Liver (tissue), 9 donors: ENCODE results near the gene SMG5. TPM values are rescaled to one million over a fixed set of nuclear protein-coding genes. Genes with fewer than 3 reads are reported as not detected.

Source experiments
- DNase-seq: peaks from one replicate; pipeline ENCODE4 v3.0.0-alpha.2; 2017; ENCODE audit warnings: low spot score
- H3K27ac ChIP-seq, 2 donors: one replicate each; pipeline ENCODE4 v1.7.0; 2013; ENCODE audit warnings: inconsistent platforms in 2 of 2, low read length in 2 of 2, control low read depth in 1 of 2, low read depth in 1 of 2, mild to moderate bottlenecking in 1 of 2
- H3K27me3 ChIP-seq, 4 donors: one replicate each; pipeline versions ENCODE4 v1.6.1 to v1.7.0; 2013; ENCODE audit warnings: low read length in 3 of 4, inconsistent platforms in 1 of 4, mild to moderate bottlenecking in 1 of 4, moderate library complexity in 1 of 4; ENCODE audit not compliant: control insufficient read depth in 4 of 4, insufficient read depth in 4 of 4
- H3K36me3 ChIP-seq, 4 donors: one replicate each; pipeline versions ENCODE4 v1.6.1 to v1.7.0; 2013; ENCODE audit warnings: low read length in 3 of 4, mild to moderate bottlenecking in 3 of 4, low read depth in 1 of 4, moderate library complexity in 1 of 4; ENCODE audit not compliant: control insufficient read depth in 4 of 4, insufficient read depth in 3 of 4
- H3K4me1 ChIP-seq, 4 donors: one replicate each; pipeline versions ENCODE4 v1.6.1 to v1.7.0; 2013; ENCODE audit warnings: low read length in 3 of 4, mild to moderate bottlenecking in 3 of 4, moderate library complexity in 1 of 4; ENCODE audit not compliant: control insufficient read depth in 4 of 4, insufficient read depth in 4 of 4
- H3K4me3 ChIP-seq, 3 donors: one replicate each; pipeline versions ENCODE4 v1.6.1 to v1.7.0; 2013; ENCODE audit warnings: low read length in 3 of 3, control low read depth in 1 of 3, low read depth in 1 of 3, mild to moderate bottlenecking in 1 of 3
- H3K9ac ChIP-seq, 2 donors: one replicate each; pipeline ENCODE4 v1.7.0; 2013; ENCODE audit warnings: low read length in 2 of 2, mild to moderate bottlenecking in 2 of 2, moderate library complexity in 2 of 2, control low read depth in 1 of 2, low read depth in 1 of 2
- H3K9me3 ChIP-seq, 4 donors: one replicate each; pipeline versions ENCODE4 v1.6.1 to v1.7.0; 2013; ENCODE audit warnings: low read length in 3 of 4; ENCODE audit not compliant: control insufficient read depth in 4 of 4
- EGR1 ChIP-seq, 2 donors: IDR thresholded peaks; 2 replicates each; pipeline ENCODE4 v1.6.1; 2016 to 2018; ENCODE audit warnings: antibody characterized with exemption in 2 of 2, low read depth in 2 of 2
- FOXA1 ChIP-seq: IDR thresholded peaks from 2 replicates; pipeline ENCODE4 v1.6.1; 2016; ENCODE audit warnings: antibody characterized with exemption
- FOXA2 ChIP-seq: IDR thresholded peaks from 2 replicates; pipeline ENCODE4 v1.6.1; 2016; ENCODE audit warnings: antibody characterized with exemption
- GABPA ChIP-seq, 2 donors: IDR thresholded peaks in 1 of 2; conservative IDR thresholded peaks in 1 of 2; 2 replicates each; pipeline ENCODE4 v1.6.1; 2016; ENCODE audit warnings: antibody characterized with exemption in 2 of 2, mild to moderate bottlenecking in 1 of 2, moderate library complexity in 1 of 2
- HNF4A ChIP-seq, 2 donors: conservative IDR thresholded peaks; 2 replicates each; pipeline ENCODE4 v1.6.1; 2016; ENCODE audit warnings: antibody characterized with exemption in 2 of 2, mild to moderate bottlenecking in 2 of 2
- HNF4G ChIP-seq: IDR thresholded peaks from 2 replicates; pipeline ENCODE4 v1.6.1; 2016; ENCODE audit warnings: antibody characterized with exemption
- JUND ChIP-seq, 2 donors: IDR thresholded peaks; 2 replicates each; pipeline ENCODE4 v1.6.1; 2016; ENCODE audit warnings: antibody characterized with exemption in 2 of 2
- MAX ChIP-seq: IDR thresholded peaks from 2 replicates; pipeline ENCODE4 v1.6.1; 2016; ENCODE audit warnings: antibody characterized with exemption
- NR2F2 ChIP-seq: IDR thresholded peaks from 2 replicates; pipeline ENCODE4 v1.6.1; 2016; ENCODE audit warnings: antibody characterized with exemption
- RAD21 ChIP-seq, 2 donors: IDR thresholded peaks; 2 replicates each; pipeline ENCODE4 v1.6.1; 2016; ENCODE audit warnings: antibody characterized with exemption in 2 of 2, mild to moderate bottlenecking in 2 of 2
- RXRA ChIP-seq, 2 donors: IDR thresholded peaks; 2 replicates each; pipeline ENCODE4 v1.6.1; 2017 to 2018; ENCODE audit warnings: antibody characterized with exemption in 2 of 2, mild to moderate bottlenecking in 1 of 2
- SP1 ChIP-seq: IDR thresholded peaks from 2 replicates; pipeline ENCODE4 v1.6.1; 2018; ENCODE audit warnings: antibody characterized with exemption, mild to moderate bottlenecking
- TAF1 ChIP-seq: conservative IDR thresholded peaks from 2 replicates; pipeline ENCODE4 v1.6.1; 2016; ENCODE audit warnings: antibody characterized with exemption, mild to moderate bottlenecking
- YY1 ChIP-seq: IDR thresholded peaks from 2 replicates; pipeline ENCODE4 v1.6.1; 2016; ENCODE audit warnings: antibody characterized with exemption, mild to moderate bottlenecking
- WGBS: extraction: QIAGEN DNeasy Blood & Tissue Kit; methylation state at CpG from one replicate; pipeline ENCODE4 v1.1.7; 2013; 5-methylcytosine and 5-hydroxymethylcytosine counted together
- polyA plus RNA-seq, 2 donors: library from polyadenylated mRNA; stranded (reverse) in 1 of 2; unstranded in 1 of 2; fragments of 200-250 nt in 1 of 2; fragments of >200 nt in 1 of 2; fragmentation: Nextera tagmentation in 1 of 2; extraction: Ambion mirVana in 1 of 2; gene quantifications; one replicate each; pipeline versions ENCODE4 v1.2.1 to v1.2.3, GENCODE V29; 2013 to 2015
- total RNA-seq, 2 donors: library from RNA; depleted of rRNA; stranded (reverse); fragments of >200 nt; gene quantifications; one replicate each; pipeline ENCODE4 v1.2.3, GENCODE V29; 2014
- TF ChIP-seq, protein P1 (sequence below): IDR thresholded peaks from 2 replicates; pipeline ENCODE4 v1.6.1; 2016; ENCODE audit warnings: antibody characterized with exemption, mild to moderate bottlenecking
- TF ChIP-seq, protein P2 (sequence below): fragments of 150-350 bp; IDR thresholded peaks from 2 replicates; pipeline ENCODE4 v1.5.1; 2017; ENCODE audit warnings: improper control_type of control experiment, low read depth, low read length; ENCODE audit not compliant: missing input control
- TF ChIP-seq, protein P3 (sequence below): IDR thresholded peaks from 2 replicates; pipeline ENCODE4 v1.6.1; 2016; ENCODE audit warnings: antibody characterized with exemption
- TF ChIP-seq, protein P4 (sequence below): IDR thresholded peaks from 2 replicates; pipeline ENCODE4 v1.6.1; 2016; ENCODE audit warnings: antibody characterized with exemption
- donor health status: healthy.
- donor health status: healthy.
- donor health status: healthy.
- donor health status: healthy.
- donor health status: healthy.

Gene SMG5
- total and polyA plus RNA-seq, 4 donors: 22.9 to 59.1 (median 35.7) TPM

- no peak for DNase-seq
- 63% methylated on average over 3 of the region's 3 CpGs for WGBS
- H3K36me3 ChIP-seq: peaks cover 8 to 65% (median 49%) of the 10 kb centered on the region in 4 donors
These were observed 31.1 kb downstream of the SMG5 start for GRCh38 chr1:156251527-156251926.

More at GRCh38 chr1:156251527-156251926, 31.1 kb downstream of the SMG5 start:
- H3K9ac ChIP-seq: no peak overlapping the region
- H3K4me1 ChIP-seq: peaks cover 0 to 5% (median 1%) of the 10 kb centered on the region in 4 donors
- H3K4me3 ChIP-seq: no peak overlapping the region
- TF ChIP-seq FOXA2 (no peak), JUND (IDR thresholded peaks at IDR 0.05) (no peak), RAD21 (IDR thresholded peaks at IDR 0.05) (no peak), MAX (no peak), HNF4G (no peak), RXRA (IDR thresholded peaks at IDR 0.05) (no peak), NR2F2 (no peak), GABPA (IDR thresholded peaks at IDR 0.05 in 1 of 2, conservative IDR thresholded peaks at IDR 0.05 in 1 of 2) (no peak), YY1 (no peak), EGR1 (IDR thresholded peaks at IDR 0.05; ENCODE audit: low read depth in 2 of 2) (no peak), HNF4A (conservative IDR thresholded peaks at IDR 0.05) (no peak), FOXA1 (no peak), TAF1 (no peak), SP1 (no peak)
- TF ChIP-seq, protein P1, sequence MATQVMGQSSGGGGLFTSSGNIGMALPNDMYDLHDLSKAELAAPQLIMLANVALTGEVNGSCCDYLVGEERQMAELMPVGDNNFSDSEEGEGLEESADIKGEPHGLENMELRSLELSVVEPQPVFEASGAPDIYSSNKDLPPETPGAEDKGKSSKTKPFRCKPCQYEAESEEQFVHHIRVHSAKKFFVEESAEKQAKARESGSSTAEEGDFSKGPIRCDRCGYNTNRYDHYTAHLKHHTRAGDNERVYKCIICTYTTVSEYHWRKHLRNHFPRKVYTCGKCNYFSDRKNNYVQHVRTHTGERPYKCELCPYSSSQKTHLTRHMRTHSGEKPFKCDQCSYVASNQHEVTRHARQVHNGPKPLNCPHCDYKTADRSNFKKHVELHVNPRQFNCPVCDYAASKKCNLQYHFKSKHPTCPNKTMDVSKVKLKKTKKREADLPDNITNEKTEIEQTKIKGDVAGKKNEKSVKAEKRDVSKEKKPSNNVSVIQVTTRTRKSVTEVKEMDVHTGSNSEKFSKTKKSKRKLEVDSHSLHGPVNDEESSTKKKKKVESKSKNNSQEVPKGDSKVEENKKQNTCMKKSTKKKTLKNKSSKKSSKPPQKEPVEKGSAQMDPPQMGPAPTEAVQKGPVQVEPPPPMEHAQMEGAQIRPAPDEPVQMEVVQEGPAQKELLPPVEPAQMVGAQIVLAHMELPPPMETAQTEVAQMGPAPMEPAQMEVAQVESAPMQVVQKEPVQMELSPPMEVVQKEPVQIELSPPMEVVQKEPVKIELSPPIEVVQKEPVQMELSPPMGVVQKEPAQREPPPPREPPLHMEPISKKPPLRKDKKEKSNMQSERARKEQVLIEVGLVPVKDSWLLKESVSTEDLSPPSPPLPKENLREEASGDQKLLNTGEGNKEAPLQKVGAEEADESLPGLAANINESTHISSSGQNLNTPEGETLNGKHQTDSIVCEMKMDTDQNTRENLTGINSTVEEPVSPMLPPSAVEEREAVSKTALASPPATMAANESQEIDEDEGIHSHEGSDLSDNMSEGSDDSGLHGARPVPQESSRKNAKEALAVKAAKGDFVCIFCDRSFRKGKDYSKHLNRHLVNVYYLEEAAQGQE: no peak
- TF ChIP-seq, protein P2, sequence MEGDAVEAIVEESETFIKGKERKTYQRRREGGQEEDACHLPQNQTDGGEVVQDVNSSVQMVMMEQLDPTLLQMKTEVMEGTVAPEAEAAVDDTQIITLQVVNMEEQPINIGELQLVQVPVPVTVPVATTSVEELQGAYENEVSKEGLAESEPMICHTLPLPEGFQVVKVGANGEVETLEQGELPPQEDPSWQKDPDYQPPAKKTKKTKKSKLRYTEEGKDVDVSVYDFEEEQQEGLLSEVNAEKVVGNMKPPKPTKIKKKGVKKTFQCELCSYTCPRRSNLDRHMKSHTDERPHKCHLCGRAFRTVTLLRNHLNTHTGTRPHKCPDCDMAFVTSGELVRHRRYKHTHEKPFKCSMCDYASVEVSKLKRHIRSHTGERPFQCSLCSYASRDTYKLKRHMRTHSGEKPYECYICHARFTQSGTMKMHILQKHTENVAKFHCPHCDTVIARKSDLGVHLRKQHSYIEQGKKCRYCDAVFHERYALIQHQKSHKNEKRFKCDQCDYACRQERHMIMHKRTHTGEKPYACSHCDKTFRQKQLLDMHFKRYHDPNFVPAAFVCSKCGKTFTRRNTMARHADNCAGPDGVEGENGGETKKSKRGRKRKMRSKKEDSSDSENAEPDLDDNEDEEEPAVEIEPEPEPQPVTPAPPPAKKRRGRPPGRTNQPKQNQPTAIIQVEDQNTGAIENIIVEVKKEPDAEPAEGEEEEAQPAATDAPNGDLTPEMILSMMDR: no peak
- TF ChIP-seq, protein P3, sequence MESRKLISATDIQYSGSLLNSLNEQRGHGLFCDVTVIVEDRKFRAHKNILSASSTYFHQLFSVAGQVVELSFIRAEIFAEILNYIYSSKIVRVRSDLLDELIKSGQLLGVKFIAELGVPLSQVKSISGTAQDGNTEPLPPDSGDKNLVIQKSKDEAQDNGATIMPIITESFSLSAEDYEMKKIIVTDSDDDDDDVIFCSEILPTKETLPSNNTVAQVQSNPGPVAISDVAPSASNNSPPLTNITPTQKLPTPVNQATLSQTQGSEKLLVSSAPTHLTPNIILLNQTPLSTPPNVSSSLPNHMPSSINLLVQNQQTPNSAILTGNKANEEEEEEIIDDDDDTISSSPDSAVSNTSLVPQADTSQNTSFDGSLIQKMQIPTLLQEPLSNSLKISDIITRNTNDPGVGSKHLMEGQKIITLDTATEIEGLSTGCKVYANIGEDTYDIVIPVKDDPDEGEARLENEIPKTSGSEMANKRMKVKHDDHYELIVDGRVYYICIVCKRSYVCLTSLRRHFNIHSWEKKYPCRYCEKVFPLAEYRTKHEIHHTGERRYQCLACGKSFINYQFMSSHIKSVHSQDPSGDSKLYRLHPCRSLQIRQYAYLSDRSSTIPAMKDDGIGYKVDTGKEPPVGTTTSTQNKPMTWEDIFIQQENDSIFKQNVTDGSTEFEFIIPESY: no peak
- TF ChIP-seq, protein P4, sequence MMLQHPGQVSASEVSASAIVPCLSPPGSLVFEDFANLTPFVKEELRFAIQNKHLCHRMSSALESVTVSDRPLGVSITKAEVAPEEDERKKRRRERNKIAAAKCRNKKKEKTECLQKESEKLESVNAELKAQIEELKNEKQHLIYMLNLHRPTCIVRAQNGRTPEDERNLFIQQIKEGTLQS: no peak
- H3K27me3 ChIP-seq: no peaks in the 10 kb centered on the region
- no peak overlapping the region for H3K27ac ChIP-seq
- H3K9me3 ChIP-seq: no peaks in the 10 kb centered on the region
